HEK293 (cell line): ENCODE measurements around the gene CLK2.

Experiments
- CTCF ChIA-PET: fragments of 350-600 bp; formaldehyde crosslinking; extraction: SDS; loops from one replicate; lab custom pipeline; 2021; ENCODE audit warnings: antibody characterized with exemption; lab: Yijun Ruan, JAX
- POLR2A ChIA-PET: fragments of 300-600 bp; formaldehyde crosslinking; extraction: SDS; loops from one replicate; lab custom pipeline; 2020; ENCODE audit warnings: antibody characterized with exemption, inconsistent platforms; lab: Yijun Ruan, JAX
- H3K27ac ChIP-seq: fragments of 200-500 bp; sonication (Bioruptor generic); 2 replicates; pipeline ENCODE4 v1.5.1; 2014; ENCODE audit warnings: low read depth, low read length, control low read depth, inconsistent platforms; ENCODE audit errors: extremely low read depth
- H3K36me3 ChIP-seq, 2 experiments: fragments of 200-500 bp in 1 of 2; sonication (Bioruptor generic) in 1 of 2; 1 replicate in 1 of 2; 2 replicates in 1 of 2; pipeline ENCODE4 v1.5.1; 2014 to 2017; ENCODE audit warnings: inconsistent platforms in 2 of 2, low read length in 2 of 2; ENCODE audit not compliant: control insufficient read depth in 2 of 2, insufficient read depth in 1 of 2
- H3K4me1 ChIP-seq: fragments of 200-500 bp; sonication (Bioruptor generic); 2 replicates; pipeline ENCODE4 v1.5.1; 2014; ENCODE audit warnings: mild to moderate bottlenecking, low read length, inconsistent platforms; ENCODE audit not compliant: control insufficient read depth, insufficient read depth
- H3K4me3 ChIP-seq: 2 replicates; pipeline ENCODE4 v1.5.1; 2011; ENCODE audit warnings: low read depth, mild to moderate bottlenecking, control low read depth, low read length, moderate library complexity
- H3K9me3 ChIP-seq: fragments of 200-500 bp; sonication (Bioruptor generic); 2 replicates; pipeline ENCODE4 v1.5.1; 2014; ENCODE audit warnings: low read depth, low read length, inconsistent platforms; ENCODE audit not compliant: control insufficient read depth, insufficient read depth
- GLIS2 ChIP-seq: fragments of 450-650 bp; formaldehyde crosslinking; IDR thresholded peaks from 2 replicates; pipeline ENCODE4 v1.5.1; 2016; ENCODE audit warnings: missing biosample characterization, missing genetic modification characterization
- SP2 ChIP-seq: fragments of 450-650 bp; formaldehyde crosslinking; IDR thresholded peaks from 2 replicates; pipeline ENCODE4 v1.5.1; 2016; ENCODE audit warnings: missing biosample characterization, missing genetic modification characterization
- ZIC2 ChIP-seq: fragments of 450-650 bp; formaldehyde crosslinking; IDR thresholded peaks from 2 replicates; pipeline ENCODE4 v1.5.1; 2016; ENCODE audit warnings: missing biosample characterization, missing genetic modification characterization
- ZNF239 ChIP-seq: fragments of 450-650 bp; formaldehyde crosslinking; IDR thresholded peaks from 2 replicates; pipeline ENCODE4 v1.5.1; 2016; ENCODE audit warnings: missing biosample characterization, missing genetic modification characterization
- ZNF366 ChIP-seq: fragments of 450-650 bp; formaldehyde crosslinking; conservative IDR thresholded peaks from 2 replicates; pipeline ENCODE4 v1.5.1; 2016; ENCODE audit warnings: missing biosample characterization, missing genetic modification characterization
- ZNF404 ChIP-seq: fragments of 450-650 bp; formaldehyde crosslinking; IDR thresholded peaks from 2 replicates; pipeline ENCODE4 v1.5.1; 2017; ENCODE audit warnings: missing biosample characterization, missing genetic modification characterization
- ZNF501 ChIP-seq: fragments of 450-650 bp; formaldehyde crosslinking; IDR thresholded peaks from 2 replicates; pipeline ENCODE4 v1.5.1; 2016; ENCODE audit warnings: missing biosample characterization, missing genetic modification characterization
- ZNF530 ChIP-seq: fragments of 450-650 bp; formaldehyde crosslinking; IDR thresholded peaks from 2 replicates; pipeline ENCODE4 v1.5.1; 2016; ENCODE audit warnings: low read depth, missing biosample characterization, missing genetic modification characterization
- ZNF571 ChIP-seq: fragments of 450-650 bp; formaldehyde crosslinking; IDR thresholded peaks from 2 replicates; pipeline ENCODE4 v1.5.0; 2017; ENCODE audit warnings: missing biosample characterization, missing genetic modification characterization
- ZNF585B ChIP-seq: fragments of 450-650 bp; formaldehyde crosslinking; IDR thresholded peaks from 2 replicates; pipeline ENCODE4 v1.5.1; 2016; ENCODE audit warnings: missing biosample characterization, missing genetic modification characterization
- ZNF629 ChIP-seq: fragments of 450-650 bp; formaldehyde crosslinking; IDR thresholded peaks from 2 replicates; pipeline ENCODE4 v1.5.1; 2017; ENCODE audit warnings: missing biosample characterization, missing genetic modification characterization
- ZNF843 ChIP-seq: fragments of 450-650 bp; formaldehyde crosslinking; IDR thresholded peaks from 2 replicates; pipeline ENCODE4 v1.5.1; 2016; ENCODE audit warnings: missing biosample characterization, missing genetic modification characterization
- ZSCAN23 ChIP-seq: fragments of 450-650 bp; formaldehyde crosslinking; IDR thresholded peaks from 2 replicates; pipeline ENCODE4 v1.5.1; 2016; ENCODE audit warnings: missing biosample characterization, missing genetic modification characterization
- TF ChIP-seq, protein P1 (sequence below): fragments of 450-650 bp; formaldehyde crosslinking; IDR thresholded peaks from 2 replicates; pipeline ENCODE4 v1.5.1; 2016; ENCODE audit warnings: missing biosample characterization, missing genetic modification characterization
- TF ChIP-seq, protein P2 (sequence below): fragments of 450-650 bp; formaldehyde crosslinking; IDR thresholded peaks from 2 replicates; pipeline ENCODE4 v1.5.1; 2016; ENCODE audit warnings: missing biosample characterization, missing genetic modification characterization
- TF ChIP-seq, protein P3 (sequence below): fragments of 450-650 bp; formaldehyde crosslinking; IDR thresholded peaks from 2 replicates; pipeline ENCODE4 v1.5.1; 2016; ENCODE audit warnings: missing biosample characterization, missing genetic modification characterization
- TF ChIP-seq, protein P4 (sequence below): fragments of 450-650 bp; formaldehyde crosslinking; IDR thresholded peaks from 2 replicates; pipeline ENCODE4 v1.5.1; 2016; ENCODE audit warnings: missing biosample characterization, missing genetic modification characterization
- TF ChIP-seq, protein P5 (sequence below): fragments of 450-650 bp; formaldehyde crosslinking; IDR thresholded peaks from 2 replicates; pipeline ENCODE4 v1.5.1; 2017; ENCODE audit warnings: missing biosample characterization, missing genetic modification characterization
- TF ChIP-seq, protein P6 (sequence below): fragments of 450-650 bp; formaldehyde crosslinking; IDR thresholded peaks from 2 replicates; pipeline ENCODE4 v1.5.1; 2017; ENCODE audit warnings: missing biosample characterization, missing genetic modification characterization
- TF ChIP-seq, protein P7 (sequence below): fragments of 450-650 bp; formaldehyde crosslinking; IDR thresholded peaks from 2 replicates; pipeline ENCODE4 v1.5.1; 2016; ENCODE audit warnings: missing biosample characterization, missing genetic modification characterization

Gene CLK2

DNA sequence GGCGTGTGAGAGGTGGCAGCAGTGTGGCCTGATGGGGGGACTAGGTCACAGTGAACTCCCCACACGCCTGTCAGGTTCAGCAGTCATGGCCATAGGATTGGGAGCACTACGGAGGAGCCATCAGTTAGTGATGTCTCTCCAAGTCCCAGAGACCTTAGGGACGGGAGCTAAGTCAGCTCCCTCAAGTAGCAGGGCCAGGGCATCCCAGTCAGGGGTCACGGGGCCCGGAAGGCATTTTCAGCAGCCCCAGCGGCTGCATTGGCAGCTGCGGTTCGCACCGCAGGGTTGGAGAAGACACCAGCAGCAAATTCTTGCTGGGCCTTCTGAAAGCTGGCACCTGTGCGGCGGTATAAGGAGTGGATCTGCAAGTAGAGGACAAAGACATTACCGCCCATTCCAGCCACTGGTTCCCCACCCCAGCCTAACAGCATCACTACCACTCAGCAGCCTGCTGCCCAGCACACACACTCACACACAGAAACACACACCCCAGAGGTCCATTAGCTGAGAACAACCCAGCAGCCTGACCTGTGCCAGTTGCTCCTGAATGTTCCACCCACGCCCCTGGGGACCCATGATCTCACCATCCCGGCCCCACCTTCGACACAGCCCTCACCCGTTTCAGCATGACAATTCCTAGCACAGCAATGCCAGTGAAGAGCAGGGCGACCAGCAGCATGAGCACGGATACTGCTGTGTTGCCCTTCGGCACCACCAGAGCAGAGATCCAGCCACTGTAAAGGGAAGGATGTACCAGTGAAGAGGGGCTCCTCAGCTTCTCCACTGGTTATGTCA is 17.0 kb downstream of the CLK2 start (continued):
- TF ChIP-seq ZSCAN23 (tag by site-specific recombination): no peak
- TF ChIP-seq ZNF366: peak; percentile 27; the same call in 1 of the 2 replicates
- TF ChIP-seq, protein P1, sequence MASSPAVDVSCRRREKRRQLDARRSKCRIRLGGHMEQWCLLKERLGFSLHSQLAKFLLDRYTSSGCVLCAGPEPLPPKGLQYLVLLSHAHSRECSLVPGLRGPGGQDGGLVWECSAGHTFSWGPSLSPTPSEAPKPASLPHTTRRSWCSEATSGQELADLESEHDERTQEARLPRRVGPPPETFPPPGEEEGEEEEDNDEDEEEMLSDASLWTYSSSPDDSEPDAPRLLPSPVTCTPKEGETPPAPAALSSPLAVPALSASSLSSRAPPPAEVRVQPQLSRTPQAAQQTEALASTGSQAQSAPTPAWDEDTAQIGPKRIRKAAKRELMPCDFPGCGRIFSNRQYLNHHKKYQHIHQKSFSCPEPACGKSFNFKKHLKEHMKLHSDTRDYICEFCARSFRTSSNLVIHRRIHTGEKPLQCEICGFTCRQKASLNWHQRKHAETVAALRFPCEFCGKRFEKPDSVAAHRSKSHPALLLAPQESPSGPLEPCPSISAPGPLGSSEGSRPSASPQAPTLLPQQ (tag by site-specific recombination): peak; percentile 89
- no peak for TF ChIP-seq ZNF530
- no peak for TF ChIP-seq ZNF571 (tag by site-specific recombination)
- TF ChIP-seq ZIC2 (tag by site-specific recombination): 0 out of 2 replicates have a peak, but pooled peaks have one; percentile 30
- peak; percentile 4; the same call in 1 of the 2 replicates for TF ChIP-seq SP2
- TF ChIP-seq, protein P2, sequence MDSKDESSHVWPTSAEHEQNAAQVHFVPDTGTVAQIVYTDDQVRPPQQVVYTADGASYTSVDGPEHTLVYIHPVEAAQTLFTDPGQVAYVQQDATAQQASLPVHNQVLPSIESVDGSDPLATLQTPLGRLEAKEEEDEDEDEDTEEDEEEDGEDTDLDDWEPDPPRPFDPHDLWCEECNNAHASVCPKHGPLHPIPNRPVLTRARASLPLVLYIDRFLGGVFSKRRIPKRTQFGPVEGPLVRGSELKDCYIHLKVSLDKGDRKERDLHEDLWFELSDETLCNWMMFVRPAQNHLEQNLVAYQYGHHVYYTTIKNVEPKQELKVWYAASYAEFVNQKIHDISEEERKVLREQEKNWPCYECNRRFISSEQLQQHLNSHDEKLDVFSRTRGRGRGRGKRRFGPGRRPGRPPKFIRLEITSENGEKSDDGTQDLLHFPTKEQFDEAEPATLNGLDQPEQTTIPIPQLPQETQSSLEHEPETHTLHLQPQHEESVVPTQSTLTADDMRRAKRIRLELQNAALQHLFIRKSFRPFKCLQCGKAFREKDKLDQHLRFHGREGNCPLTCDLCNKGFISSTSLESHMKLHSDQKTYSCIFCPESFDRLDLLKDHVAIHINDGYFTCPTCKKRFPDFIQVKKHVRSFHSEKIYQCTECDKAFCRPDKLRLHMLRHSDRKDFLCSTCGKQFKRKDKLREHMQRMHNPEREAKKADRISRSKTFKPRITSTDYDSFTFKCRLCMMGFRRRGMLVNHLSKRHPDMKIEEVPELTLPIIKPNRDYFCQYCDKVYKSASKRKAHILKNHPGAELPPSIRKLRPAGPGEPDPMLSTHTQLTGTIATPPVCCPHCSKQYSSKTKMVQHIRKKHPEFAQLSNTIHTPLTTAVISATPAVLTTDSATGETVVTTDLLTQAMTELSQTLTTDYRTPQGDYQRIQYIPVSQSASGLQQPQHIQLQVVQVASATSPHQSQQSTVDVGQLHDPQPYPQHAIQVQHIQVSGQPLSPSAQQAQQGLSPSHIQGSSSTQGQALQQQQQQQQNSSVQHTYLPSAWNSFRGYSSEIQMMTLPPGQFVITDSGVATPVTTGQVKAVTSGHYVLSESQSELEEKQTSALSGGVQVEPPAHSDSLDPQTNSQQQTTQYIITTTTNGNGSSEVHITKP (tag by site-specific recombination): peak; percentile 30; the same call in 1 of the 2 replicates
- TF ChIP-seq, protein P3, sequence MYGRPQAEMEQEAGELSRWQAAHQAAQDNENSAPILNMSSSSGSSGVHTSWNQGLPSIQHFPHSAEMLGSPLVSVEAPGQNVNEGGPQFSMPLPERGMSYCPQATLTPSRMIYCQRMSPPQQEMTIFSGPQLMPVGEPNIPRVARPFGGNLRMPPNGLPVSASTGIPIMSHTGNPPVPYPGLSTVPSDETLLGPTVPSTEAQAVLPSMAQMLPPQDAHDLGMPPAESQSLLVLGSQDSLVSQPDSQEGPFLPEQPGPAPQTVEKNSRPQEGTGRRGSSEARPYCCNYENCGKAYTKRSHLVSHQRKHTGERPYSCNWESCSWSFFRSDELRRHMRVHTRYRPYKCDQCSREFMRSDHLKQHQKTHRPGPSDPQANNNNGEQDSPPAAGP (tag by site-specific recombination): peak; percentile 94
- TF ChIP-seq, all 188 proteins: peak for 19

DNA sequence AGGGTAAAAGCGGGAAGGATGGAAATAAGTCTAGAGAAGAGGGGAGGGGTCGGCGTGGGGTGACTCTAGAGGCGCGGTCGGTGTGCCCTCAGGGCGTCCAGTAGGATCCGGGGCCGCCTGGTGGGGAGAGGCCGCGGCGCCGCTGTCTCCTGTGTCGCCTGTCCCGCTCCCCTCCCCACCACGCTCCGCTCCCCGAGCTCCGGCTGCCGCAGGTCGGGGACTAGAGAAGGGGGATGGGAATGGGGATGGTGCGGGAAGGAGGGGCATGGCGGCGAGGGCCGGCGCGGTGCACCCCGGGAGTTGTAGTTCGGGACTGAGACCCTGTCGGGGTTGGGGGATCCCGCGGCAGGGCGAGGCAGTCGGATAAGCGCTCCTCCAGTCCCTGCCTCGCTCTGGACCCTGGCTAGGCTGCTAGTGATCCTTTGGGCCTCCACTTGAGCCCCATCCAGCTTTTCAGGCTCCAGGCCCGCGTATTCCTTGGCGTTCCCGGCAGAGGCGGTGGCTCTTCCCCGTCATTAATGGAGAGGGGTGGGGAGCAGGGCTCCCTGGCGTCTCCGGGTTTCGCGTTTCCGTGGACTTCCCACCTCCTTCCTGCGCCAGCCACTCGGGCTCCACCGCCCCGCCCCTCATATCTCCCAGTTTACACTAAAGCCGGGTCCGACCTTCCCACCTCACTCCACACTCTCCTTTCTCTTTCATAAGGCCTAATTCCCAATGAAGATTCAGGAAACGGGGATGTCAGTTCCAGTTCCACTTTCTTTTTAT is 17.9 kb downstream of the CLK2 start, which contains the start of gene ENTREP3:
Gene ENTREP3, minus strand, starts transcription at position 241 of the 765 bp plus-strand sequence. CDS start 606 bp downstream, outside the sequence.
- no peaks in the 10 kb centered on the region for H3K9me3 ChIP-seq
- peak within 1 kb of the TSS; percentile 73 for H3K4me3 ChIP-seq
- peaks cover 0 to 56% of the 10 kb centered on the region in 2 experiments; a peak in 2 of 3 replicates for H3K36me3 ChIP-seq
- ChIA-PET CTCF (interaction anchor here (0.6 to 1.0 kb wide), 5 partner anchors 10 to 315 kb away, joined by 3 to 4 read pairs (median 3); no protein-coding TSS in a partner anchor), POLR2A (interaction anchor here (0.8 to 3.7 kb wide), 7 partner anchors 10 to 82 kb away, joined by 3 to 28 read pairs (median 4); partner anchors contain the start of genes CLK2, FDPS and KRTCAP2)
- H3K27ac ChIP-seq: peak within 1 kb of the TSS; percentile 72
- H3K4me1 ChIP-seq: no peaks in the 10 kb centered on the region
- TF ChIP-seq, protein P4, sequence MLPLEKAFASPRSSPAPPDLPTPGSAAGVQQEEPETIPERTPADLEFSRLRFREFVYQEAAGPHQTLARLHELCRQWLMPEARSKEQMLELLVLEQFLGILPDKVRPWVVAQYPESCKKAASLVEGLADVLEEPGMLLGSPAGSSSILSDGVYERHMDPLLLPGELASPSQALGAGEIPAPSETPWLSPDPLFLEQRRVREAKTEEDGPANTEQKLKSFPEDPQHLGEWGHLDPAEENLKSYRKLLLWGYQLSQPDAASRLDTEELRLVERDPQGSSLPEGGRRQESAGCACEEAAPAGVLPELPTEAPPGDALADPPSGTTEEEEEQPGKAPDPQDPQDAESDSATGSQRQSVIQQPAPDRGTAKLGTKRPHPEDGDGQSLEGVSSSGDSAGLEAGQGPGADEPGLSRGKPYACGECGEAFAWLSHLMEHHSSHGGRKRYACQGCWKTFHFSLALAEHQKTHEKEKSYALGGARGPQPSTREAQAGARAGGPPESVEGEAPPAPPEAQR (tag by site-specific recombination): no peak
- TF ChIP-seq ZNF629 (tag by site-specific recombination): peak; percentile 76
- no peak for TF ChIP-seq ZNF404 (tag by site-specific recombination)
- TF ChIP-seq ZNF585B (tag by site-specific recombination): no peak
- peak; percentile 67; the same call in 1 of the 2 replicates for TF ChIP-seq ZNF501
- TF ChIP-seq, protein P5, sequence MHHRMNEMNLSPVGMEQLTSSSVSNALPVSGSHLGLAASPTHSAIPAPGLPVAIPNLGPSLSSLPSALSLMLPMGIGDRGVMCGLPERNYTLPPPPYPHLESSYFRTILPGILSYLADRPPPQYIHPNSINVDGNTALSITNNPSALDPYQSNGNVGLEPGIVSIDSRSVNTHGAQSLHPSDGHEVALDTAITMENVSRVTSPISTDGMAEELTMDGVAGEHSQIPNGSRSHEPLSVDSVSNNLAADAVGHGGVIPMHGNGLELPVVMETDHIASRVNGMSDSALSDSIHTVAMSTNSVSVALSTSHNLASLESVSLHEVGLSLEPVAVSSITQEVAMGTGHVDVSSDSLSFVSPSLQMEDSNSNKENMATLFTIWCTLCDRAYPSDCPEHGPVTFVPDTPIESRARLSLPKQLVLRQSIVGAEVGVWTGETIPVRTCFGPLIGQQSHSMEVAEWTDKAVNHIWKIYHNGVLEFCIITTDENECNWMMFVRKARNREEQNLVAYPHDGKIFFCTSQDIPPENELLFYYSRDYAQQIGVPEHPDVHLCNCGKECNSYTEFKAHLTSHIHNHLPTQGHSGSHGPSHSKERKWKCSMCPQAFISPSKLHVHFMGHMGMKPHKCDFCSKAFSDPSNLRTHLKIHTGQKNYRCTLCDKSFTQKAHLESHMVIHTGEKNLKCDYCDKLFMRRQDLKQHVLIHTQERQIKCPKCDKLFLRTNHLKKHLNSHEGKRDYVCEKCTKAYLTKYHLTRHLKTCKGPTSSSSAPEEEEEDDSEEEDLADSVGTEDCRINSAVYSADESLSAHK: peak; percentile 19; the same call in 1 of the 2 replicates
- TF ChIP-seq, protein P6, sequence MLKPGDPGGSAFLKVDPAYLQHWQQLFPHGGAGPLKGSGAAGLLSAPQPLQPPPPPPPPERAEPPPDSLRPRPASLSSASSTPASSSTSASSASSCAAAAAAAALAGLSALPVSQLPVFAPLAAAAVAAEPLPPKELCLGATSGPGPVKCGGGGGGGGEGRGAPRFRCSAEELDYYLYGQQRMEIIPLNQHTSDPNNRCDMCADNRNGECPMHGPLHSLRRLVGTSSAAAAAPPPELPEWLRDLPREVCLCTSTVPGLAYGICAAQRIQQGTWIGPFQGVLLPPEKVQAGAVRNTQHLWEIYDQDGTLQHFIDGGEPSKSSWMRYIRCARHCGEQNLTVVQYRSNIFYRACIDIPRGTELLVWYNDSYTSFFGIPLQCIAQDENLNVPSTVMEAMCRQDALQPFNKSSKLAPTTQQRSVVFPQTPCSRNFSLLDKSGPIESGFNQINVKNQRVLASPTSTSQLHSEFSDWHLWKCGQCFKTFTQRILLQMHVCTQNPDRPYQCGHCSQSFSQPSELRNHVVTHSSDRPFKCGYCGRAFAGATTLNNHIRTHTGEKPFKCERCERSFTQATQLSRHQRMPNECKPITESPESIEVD (tag by site-specific recombination): no peak
- no peak for TF ChIP-seq ZNF239 (tag by site-specific recombination)
- TF ChIP-seq, protein P7, sequence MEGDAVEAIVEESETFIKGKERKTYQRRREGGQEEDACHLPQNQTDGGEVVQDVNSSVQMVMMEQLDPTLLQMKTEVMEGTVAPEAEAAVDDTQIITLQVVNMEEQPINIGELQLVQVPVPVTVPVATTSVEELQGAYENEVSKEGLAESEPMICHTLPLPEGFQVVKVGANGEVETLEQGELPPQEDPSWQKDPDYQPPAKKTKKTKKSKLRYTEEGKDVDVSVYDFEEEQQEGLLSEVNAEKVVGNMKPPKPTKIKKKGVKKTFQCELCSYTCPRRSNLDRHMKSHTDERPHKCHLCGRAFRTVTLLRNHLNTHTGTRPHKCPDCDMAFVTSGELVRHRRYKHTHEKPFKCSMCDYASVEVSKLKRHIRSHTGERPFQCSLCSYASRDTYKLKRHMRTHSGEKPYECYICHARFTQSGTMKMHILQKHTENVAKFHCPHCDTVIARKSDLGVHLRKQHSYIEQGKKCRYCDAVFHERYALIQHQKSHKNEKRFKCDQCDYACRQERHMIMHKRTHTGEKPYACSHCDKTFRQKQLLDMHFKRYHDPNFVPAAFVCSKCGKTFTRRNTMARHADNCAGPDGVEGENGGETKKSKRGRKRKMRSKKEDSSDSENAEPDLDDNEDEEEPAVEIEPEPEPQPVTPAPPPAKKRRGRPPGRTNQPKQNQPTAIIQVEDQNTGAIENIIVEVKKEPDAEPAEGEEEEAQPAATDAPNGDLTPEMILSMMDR (tag by site-specific recombination): no peak; the same call in 1 of the 2 replicates
- no peak for TF ChIP-seq GLIS2 (tag by site-specific recombination)
- no peak for TF ChIP-seq ZNF843 (tag by site-specific recombination)
